ENCODE results near the gene CDC42BPA.
"Not testable (repeated sequence)": the region's sequence is repeated elsewhere in the genome, so short reads cannot be mapped to it uniquely, and the experiment has no call there.

CDC42BPA gene

DNA sequence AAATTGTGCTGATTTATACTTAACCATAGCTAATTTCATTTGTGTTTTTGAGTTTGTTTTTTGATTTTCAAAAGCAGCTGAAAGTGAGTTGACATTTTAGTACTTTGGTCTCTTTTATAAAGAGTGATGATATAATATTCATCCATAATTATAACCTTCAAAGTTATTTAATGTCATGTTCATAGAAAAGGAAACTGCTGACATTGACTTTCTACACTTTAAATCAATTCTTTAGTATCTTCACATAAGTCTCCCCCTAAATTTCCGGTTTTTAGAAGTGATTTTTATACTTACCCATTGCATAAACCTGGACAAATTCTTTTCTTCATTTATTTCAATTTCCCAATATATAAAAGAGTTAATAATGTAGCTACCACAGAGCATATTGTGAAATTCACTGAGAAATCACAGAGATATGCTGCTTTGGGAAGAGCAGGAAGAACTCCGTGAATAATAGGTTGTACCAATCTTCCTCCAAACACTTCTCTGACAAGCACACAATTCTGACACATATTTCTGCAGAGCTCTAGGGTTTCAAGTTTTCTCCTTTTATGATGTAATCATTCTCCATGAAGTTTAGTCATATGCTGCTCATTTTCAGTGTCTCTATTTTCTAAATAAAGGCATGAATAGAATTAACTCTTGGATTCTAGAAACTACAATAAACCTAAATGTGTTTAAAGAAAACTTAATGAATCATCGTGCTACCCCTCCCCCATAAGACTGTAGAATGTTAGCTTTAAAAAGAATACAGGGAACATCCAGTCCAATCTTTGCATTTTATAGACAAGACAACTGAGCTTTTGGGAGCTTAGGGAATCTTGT, 25.6 kb upstream of the CDC42BPA start:
- TF ChIP-seq, protein P1, sequence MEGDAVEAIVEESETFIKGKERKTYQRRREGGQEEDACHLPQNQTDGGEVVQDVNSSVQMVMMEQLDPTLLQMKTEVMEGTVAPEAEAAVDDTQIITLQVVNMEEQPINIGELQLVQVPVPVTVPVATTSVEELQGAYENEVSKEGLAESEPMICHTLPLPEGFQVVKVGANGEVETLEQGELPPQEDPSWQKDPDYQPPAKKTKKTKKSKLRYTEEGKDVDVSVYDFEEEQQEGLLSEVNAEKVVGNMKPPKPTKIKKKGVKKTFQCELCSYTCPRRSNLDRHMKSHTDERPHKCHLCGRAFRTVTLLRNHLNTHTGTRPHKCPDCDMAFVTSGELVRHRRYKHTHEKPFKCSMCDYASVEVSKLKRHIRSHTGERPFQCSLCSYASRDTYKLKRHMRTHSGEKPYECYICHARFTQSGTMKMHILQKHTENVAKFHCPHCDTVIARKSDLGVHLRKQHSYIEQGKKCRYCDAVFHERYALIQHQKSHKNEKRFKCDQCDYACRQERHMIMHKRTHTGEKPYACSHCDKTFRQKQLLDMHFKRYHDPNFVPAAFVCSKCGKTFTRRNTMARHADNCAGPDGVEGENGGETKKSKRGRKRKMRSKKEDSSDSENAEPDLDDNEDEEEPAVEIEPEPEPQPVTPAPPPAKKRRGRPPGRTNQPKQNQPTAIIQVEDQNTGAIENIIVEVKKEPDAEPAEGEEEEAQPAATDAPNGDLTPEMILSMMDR (conservative IDR thresholded peaks at IDR 0.05): no peak

DNA sequence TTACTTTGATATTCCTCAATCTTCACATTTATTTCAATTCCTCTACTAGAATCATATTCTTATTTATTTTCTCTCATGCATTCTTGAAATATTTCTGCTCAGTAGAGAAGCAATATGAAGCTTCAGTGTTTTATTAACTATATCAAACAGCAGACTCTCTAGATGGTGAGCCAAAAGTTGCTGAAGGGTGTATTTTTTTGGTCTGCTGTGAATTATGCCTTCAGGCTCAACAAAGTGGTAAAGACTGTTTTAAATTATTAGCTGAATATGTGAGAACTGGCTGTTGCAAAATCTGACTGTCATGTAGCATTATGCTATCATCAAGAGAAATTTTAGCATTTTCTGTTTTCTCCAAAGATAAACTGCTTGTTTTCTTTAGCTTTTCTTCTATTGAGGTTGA, 24.9 kb upstream of the CDC42BPA start:
- H3K27ac ChIP-seq: no peak overlapping the region

More for the DNA sequence above, 25.6 kb upstream of the CDC42BPA start:
- peak overlapping the region; percentile 43 for H3K27ac ChIP-seq

DNA sequence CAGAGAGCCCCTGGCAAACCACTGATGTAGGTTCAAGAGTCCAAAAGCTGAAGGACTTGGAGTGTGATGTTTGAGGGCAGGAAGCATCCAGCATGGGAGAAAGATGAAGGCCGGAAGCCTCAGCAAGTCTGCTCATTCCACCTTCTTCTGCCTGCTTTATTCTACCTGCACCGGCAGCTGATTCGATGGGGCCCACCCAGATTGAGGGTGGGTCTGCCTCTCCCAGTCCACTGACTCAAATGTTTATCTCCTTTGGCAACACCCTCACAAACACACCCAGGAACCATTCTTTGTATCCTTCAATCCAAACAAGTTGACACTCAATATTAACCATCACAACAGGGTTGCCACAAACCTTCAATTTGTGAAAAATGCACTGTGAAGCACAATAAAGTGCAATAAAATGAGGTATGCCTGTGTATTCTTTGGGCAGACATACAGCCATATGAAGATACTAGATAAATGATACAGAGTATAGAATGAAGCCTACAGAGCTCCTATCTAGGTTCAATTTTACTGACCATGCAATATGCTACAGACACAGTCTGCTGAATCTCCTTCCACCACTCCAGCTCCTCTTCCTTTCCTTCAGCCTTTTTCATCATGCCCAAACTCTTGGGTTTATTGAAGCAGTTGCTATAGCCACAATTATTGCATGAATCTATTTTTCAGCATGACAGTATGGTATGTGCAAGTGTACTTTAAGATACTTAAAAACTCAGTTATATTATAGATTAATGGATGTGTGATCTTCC, 24.0 kb upstream of the CDC42BPA start:
- TF ChIP-seq, protein P1 (conservative IDR thresholded peaks at IDR 0.05): no peak
- no peak overlapping the region for H3K27ac ChIP-seq

More for the DNA sequence above, 24.9 kb upstream of the CDC42BPA start:
- TF ChIP-seq, protein P1 (conservative IDR thresholded peaks at IDR 0.05): no peak

DNA sequence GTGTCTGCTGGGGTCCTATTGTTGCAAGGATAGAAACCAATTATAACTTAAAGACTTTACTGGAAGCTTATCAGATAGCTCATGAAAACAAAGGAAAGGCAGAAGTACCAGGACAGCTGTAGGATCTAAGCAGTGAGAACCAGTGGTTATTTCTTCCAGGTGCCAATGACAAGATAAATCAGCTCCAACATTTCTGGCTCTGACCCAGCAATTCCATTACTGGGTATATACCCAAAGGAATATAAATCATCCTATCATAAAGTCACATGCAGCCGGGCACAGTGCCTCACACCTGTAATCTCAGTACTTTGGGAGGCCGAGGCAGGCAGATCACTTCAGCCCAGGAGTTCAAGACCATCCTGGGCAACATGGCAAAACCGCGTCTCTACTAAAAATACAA, 17.8 kb upstream of the CDC42BPA start:
- not testable (repeated sequence) for H3K27ac ChIP-seq

DNA sequence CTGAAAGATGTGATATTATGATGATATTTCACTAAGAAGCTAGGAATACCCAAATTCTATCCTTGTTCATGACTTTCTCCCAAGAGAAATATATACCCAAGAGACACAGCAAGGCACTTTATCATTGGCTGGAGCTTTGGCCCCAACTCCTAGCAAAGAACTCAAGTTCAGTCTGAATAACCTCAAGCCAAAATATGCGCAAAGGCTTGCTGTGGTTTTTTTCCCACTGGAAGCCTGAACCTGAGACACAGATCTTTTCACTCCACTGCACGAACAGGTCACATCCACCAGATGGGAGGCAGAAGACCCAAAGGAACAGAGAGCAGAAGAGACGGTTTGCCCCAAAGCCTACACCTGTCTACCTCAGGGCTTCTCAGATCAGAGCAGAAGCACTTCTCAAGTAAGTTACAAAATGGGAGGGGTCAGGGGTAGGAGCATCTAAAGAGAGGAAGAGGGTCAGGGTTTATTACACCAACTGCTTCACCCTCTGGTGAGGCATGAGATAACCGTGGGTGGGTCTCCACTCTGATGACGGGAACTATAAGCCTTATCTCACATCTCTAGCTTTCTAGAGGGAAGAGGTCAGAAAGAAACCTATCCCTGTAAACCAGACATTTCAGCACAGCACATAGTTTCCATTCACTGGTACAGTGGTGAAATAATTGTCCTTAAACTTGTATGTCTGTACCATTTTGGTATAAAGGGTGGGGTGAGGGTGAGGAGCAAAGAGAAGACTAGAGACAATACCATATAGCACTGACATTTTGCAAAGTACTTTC, 17.1 kb upstream of the CDC42BPA start:
- TF ChIP-seq, protein P1 (conservative IDR thresholded peaks at IDR 0.05): no peak
- H3K27ac ChIP-seq: no peak overlapping the region

DNA sequence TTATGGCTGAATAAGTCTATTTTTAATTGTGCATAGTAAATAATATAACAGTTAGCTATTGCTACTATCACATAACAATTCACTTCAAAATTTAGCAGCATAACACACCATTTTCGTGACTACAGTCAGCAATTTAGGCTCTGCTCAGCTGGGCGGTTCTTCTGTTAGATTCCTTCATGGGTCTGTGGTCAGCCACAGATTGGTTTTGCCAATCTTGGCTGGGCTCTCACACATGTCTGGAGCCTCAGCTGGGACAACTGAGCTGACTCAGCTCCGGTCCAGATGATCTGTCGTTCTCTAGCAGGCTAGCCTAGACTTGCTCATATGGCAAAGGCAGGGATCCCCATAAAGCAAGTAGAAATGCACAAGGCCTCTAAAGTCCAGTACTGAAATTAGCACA, 15.1 kb upstream of the CDC42BPA start:
- TF ChIP-seq, protein P1 (conservative IDR thresholded peaks at IDR 0.05): no peak

DNA sequence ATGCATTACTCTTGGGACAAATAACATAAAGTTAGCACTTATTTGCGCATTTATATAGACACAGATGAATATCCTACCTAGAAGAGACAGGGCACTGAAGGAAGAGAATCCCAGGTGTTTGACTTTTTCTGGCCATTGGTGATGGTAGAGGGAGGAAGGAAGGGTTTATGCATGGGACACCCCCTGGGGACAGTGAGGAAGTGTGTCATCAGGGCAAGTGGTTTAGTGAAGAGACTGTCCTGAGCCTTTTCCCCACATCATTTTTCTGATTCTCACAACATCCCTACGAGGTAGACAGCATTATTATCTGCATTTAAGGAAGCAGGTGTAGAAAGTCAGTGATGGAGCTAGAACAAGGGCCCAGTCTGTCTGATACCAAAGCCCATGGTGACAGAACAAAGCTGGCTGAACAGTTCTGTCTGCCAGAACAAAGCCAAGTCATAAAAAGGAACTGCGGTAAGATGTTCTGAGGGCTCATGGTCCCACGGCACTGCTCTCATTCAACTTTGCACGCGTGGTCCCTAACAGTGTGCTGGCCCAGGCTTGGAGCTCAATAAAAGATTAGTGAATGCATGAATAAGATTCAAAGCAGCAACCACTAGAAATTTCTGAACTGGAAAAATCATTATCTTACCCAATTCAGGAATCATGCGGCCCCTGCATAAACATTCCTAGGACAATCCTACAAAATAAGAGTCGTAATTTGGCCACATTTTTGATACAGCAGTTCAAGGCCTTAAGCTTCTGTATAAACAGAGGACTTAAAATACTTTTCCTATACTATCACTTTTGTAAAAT, 12.2 kb upstream of the CDC42BPA start:
- no peak overlapping the region for H3K27ac ChIP-seq
- TF ChIP-seq, protein P1 (conservative IDR thresholded peaks at IDR 0.05): no peak

More for the DNA sequence above, 15.1 kb upstream of the CDC42BPA start:
- H3K27ac ChIP-seq: no peak overlapping the region

All from VCaP (cell line).